Stimulated activated CD8-positive, alpha-beta memory T cell treated with anti-CD3 and anti-CD28 coated beads, Interleukin-4, amount 100 ng/mL, for 24 hours (primary cell): ENCODE measurements around the gene ETNK2.

Experiments used
- DNase-seq: peaks from one replicate; pipeline ENCODE4 v3.0.0-alpha.2; 2020; ENCODE audit warnings: low read depth

Gene ETNK2

GRCh38 chr1:204147406-204148383, 4.1 kb downstream of the ETNK2 start:
- DNase-seq, result no peak

GRCh38 chr1:204146965-204147364, 4.9 kb downstream of the ETNK2 start:
- no peak for DNase-seq

- no peak for DNase-seq
Observed at GRCh38 chr1:204146309-204146708, 5.5 kb downstream of the ETNK2 start.

GRCh38 chr1:204145033-204145504, 6.8 kb downstream of the ETNK2 start:
- no peak for DNase-seq

GRCh38 chr1:204143276-204144041, 8.4 kb downstream of the ETNK2 start:
- DNase-seq, result no peak

GRCh38 chr1:204142032-204142974, 9.5 kb downstream of the ETNK2 start:
- DNase-seq, result no peak

GRCh38 chr1:204141131-204141530, 10.7 kb downstream of the ETNK2 start:
- no peak for DNase-seq

GRCh38 chr1:204139952-204140351, 11.9 kb downstream of the ETNK2 start:
- DNase-seq, result no peak

GRCh38 chr1:204139088-204139487, 12.8 kb downstream of the ETNK2 start:
- DNase-seq, result no peak

GRCh38 chr1:204136814-204137213, 15.0 kb downstream of the ETNK2 start:
- DNase-seq, result no peak

GRCh38 chr1:204134103-204134502, 17.7 kb downstream of the ETNK2 start:
- no peak for DNase-seq

- no peak for DNase-seq
Observed at GRCh38 chr1:204132718-204133117, 19.1 kb downstream of the ETNK2 start.

- no peak for DNase-seq
Observed at GRCh38 chr1:204131978-204132377, 19.9 kb downstream of the ETNK2 start.

- DNase-seq, result no peak
Observed at GRCh38 chr1:204130981-204131892, 20.6 kb downstream of the ETNK2 start.

- no peak for DNase-seq
Observed at GRCh38 chr1:204130178-204130577, 21.7 kb downstream of the ETNK2 start.

GRCh38 chr1:204128964-204129896, 22.6 kb downstream of the ETNK2 start:
- DNase-seq, result peak; percentile 27

GRCh38 chr1:204128464-204128963, 23.3 kb downstream of the ETNK2 start:
- no peak for DNase-seq

- DNase-seq, result no peak
Observed at GRCh38 chr1:204127597-204128242, 24.1 kb downstream of the ETNK2 start.

- DNase-seq, result no peak
Observed at GRCh38 chr1:204126956-204127355, 24.9 kb downstream of the ETNK2 start.
